ENCODE results near the gene CMTM6.
"Not testable (repeated sequence)": the region's sequence is repeated elsewhere in the genome, so short reads cannot be mapped to it uniquely, and the experiment has no call there.

CMTM6 gene

DNA sequence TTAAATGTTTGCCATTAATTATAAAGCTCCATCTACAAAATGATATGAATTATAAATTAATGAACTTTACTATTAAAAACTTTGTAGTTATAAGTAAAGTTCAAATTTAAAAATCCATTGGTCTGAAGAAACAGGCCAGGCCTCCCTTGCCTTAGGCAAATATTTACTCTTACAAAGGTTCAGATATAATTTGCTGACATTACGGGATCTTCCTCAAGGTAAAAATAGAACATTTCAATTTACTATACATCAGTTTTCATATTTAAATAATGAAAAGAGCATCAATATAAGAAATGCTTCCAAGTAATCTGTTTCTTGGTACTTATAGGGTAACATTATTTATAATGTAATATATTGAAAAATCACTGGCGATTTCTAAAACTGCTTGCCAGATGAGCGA lies 3.7 kb downstream of the CMTM6 start:
- no peak for DNase-seq

DNA sequence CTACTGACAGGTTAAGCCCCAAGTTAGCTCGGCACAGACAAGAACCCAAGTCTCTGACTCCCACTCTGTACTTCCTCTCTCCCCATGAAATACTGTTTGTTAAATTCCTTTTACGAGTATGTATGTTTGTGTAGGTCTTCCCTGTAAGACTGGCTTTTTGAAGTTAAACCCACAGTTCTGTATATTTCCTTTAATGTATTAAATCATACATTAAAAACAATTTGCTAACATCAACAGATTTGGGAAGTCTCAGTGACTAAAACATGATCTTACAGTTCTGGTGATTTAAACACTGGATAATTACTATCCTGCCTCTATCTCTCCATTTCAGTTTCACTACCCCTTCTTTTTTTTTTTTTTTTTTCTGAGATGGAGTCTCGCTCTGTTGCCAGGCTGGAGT lies 4.4 kb downstream of the CMTM6 start:
- peak; percentile 58 for DNase-seq

DNA sequence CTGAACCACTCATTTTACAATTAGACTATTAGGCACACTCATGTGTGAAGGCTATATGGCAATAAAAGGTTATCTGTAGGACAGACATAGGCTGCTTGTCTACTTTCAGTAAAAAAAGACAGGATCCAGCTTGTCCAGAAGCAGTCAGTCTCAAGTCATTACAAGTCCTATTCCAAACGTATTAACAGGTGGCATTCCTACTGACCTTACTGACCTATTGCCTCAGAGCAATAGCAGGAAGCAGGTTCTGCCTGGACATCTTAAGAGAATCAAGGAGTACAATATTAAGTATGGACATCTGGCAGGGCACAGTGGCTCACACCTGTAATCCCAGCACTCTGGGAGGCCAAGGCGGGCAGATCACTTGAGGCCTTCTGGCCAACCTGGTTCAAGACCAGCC lies 7.0 kb downstream of the CMTM6 start:
- no peak for DNase-seq

DNA sequence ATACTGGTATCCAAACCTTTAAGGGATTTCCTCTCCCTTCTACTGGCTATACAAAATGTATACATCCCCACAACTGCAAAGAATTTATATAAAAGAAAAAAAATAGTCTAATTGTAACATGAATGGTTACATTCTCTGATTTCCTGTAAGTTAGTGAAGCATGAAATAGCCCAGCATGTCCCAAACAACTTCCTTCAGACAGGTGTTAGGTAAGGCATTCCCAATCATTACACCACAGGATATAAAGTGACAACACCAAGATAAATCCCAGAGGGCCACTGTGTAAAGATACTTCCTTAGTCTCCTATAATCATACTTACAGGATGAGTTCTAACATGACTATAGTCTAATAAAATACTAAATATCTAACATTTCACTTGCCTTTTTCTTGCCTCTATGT lies 7.6 kb downstream of the CMTM6 start:
- DNase-seq: no peak

DNA sequence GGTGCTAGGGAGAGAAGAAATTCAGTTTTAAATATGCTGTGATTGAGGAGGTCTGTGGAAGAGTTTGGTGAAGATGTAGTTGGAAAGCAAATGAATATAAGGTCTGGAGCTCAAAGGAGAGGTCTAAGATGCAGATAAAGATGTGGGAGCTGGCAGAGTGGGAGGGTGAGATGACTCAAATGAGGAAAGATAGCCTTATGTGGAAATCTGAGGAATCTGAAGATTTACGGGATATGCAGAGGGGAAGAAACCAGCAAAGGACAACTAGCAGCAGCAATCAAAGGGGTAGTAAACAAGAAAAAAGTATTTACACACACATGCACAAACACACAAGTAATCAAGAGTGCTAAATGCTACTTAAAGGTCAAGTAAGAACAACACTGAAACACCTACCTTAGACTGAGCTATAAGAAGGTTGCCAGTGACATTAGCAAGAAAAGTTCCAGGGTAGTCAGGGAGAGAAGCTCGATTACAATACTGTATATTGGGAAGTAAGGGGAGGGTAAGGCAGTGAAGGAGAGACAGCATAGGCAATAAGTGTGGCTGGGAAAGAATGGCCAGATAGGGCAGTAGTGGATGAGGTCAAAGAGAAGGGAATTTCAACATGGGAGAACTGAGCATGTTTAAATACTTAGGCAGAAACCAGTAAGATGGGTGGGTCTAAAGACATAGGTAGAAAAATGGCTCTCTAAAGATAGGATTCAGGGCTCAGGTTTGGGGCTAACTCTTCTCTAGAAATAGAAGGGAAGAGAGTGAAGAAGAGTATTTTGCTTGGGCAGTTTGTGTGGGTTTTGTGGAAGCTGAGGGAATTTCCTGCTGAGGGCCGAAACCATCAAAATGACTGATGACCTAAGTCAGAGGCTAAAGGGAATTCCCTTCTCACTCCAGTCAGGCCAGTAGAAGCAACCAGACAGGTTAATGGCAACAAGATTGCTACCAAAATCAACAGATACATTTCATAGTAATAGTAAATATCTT lies 8.9 kb downstream of the CMTM6 start:
- DNase-seq: peak; percentile 1

DNA sequence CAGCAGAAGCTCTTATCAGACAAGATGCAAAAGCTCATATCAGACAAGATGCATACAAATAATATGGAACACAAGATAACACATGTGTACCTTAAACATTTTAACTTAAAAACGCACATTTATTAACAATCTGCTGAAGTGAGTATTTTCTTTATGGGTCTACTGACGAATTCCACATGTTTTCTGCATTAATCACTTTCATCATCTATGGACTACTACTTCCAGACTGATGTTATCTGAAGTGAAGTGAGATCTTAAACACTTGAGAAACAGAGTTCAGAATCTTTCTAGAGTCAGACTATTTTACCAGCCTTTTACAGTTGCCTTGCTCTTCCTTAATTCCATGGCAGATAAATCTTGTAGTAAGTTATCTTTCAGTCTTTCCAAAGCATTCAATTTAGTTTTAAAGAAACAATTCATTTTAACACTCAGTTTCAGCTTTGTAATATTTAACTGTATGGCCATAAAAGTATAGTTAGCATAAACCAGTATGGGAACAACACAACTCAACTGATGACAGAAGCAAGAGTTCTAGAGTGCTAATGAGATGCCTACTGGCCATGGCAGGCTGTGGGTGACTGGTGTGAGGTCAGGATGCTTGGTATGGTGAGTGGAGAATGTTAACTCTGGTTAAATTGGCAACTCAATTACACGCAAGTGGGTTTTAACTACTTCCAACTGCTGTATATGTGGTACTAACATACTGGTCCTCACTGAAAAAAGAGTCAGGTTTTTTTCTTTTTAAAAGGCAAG lies 9.8 kb downstream of the CMTM6 start:
- DNase-seq: no peak

DNA sequence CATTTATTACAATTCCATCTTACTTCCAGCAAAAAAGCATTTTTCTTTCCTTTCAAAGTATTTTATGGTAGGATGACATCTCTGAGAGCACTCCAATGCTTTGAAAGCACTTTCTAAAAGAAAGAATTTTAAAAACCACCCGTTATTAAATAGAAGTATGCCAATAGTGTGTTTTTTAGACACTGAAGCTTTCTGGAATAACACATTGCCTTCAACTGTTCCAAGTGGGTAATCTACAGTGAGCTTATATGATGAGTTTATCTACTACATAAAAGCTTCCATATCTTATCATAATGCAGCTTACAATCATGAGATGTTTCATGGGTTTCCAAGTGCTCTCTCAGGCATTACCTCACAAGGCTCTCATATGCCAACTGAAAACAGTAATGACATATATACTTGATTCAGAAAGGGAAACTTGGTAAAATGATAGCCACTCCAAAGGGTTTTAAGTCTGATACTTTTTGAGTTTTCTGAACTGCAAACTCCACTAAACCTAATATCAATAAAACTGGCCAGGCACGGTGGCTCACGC lies 14.1 kb downstream of the CMTM6 start:
- DNase-seq: no peak

DNA sequence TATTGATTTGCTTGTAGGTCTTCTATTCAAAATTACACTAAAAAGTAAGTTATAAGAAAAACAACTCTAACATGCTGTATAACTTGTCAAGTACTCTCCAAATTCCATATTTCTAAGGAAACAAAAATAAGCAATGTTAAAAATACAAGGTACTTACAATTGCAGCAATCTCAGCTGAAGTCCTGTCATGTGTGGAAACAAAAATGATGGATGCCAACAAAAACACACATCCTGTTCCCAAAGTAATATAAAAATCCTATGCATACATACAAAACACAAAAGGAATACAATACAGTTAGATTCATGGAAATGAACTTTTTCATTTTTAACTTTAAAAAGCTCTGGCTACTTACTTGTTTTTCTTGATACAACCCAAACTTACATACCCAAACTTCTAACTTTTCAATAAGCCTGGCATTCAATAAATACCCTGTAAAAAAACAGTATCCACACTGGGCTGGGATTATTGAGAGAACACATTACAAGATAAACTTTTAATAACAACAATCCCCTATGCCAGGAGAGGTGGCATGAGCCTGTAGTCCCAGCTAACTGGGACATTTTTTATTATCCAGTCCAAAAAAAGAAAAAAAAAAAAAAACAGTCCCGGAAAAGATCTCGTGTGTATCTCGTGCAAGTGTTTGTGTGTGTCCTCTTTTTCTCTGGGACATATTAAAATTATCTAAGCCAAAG lies 14.7 kb downstream of the CMTM6 start:
- no peak for DNase-seq

DNA sequence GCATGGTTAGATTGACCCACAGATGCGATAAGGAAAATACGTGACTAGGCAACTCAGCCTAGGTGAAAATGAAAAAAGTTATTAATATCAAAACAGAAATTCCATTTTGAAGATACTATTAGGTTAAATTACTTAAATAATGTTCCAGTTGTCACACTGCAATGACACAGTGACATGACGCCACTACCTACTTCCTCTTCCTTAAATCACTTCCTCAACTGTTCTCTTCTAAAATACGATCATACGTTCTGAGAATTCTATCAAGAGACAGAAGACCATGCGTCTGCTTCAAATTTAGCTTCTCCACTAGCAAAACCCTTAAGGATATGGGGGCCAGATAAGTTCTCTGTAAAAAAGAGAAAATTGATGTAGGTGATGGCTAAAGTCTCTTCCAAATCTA lies 18.2 kb downstream of the CMTM6 start:
- DNase-seq: peak; percentile 84

DNA sequence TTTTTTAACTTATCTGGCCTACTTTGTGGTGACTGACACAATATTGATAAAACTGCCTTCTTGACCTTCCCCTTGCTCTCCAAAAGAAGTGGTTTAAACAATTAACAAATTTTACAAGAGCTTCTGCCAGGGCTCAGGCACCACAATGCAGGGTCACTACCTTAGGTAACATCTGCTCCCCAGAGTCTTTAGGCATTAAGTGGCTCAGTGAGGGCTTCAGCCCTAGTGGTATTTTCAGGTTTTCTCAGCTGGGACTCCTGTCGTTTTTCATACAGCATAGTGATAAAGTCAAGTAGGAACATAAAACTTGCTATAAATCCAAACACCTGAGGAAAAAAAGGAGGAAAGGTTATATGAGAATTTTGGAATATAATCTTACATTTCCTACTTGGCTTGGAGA lies 18.9 kb downstream of the CMTM6 start:
- DNase-seq: no peak

DNA sequence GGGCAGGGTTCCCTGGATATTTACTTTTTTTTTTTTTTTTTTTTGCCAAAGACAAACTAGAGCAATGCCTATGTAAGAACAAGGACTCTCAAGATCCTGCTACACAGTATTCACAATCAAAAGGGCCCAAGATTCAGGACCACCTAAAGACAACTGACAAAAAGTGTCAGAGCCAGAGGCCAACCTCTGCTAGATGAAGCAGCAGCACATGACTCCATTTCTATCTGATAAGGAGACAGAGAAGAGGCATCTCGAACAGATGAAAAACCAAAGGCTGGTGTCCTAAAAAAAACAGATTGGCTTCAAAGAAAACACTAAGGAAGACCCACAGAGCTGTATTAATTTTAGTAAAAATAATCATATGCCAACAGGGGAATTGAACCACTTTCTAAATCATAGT lies 20.0 kb downstream of the CMTM6 start:
- no peak for DNase-seq

DNA sequence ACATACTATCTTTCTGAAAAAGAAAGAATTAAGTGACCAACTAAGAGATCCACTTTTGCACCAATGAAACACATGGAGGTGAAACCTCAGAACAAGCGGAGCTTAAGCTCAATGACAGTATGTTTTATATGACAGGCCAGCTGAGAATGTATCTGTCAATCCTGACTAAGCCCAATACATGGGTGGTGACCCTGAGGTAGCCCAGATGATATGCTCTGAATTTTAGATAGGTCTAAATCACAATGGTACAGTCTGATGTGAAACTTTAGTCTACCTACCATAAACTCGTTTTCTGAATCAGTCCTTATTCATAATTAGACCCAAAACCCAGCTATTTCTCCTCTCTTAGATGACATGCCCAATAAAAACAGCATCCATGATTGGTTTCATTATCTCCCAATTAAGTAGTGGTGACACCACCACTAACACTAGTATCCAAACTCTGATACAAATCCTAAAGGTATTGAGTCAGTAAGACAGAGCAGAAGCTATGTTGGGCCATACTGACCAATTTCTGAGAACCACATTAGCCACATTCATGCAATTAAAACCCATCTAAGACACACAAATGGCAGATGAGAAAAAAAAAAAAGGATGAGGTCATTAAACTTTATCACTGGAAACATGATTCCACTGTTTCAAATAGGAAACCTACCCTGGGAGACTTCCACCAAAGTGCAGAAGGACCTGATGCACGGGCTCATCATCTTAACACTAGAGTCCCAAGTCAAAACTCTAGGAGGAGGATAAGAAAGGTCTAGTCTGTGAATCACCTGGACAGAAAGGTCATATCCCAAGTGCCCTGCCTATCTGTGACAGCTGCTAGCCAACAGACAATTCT lies 20.6 kb downstream of the CMTM6 start:
- DNase-seq: peak; percentile 3

DNA sequence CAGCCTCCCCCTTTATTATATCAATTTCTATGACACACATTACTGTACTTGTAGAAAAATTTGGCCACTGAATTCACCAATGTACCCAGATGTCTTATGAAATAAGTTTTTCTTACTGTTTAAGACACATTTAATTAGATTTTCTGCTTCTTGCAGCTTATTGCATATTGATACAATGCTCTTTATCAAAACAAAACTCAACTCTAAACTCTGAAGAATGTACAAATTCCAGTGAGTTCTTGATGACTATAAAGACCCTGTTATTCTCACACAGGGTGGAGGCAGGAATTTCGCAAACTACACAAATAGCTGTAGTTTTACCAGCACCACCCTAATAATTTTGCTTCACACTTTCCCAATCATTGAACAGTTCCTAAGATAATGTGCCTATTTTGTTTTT lies 22.0 kb downstream of the CMTM6 start:
- DNase-seq: no peak

DNA sequence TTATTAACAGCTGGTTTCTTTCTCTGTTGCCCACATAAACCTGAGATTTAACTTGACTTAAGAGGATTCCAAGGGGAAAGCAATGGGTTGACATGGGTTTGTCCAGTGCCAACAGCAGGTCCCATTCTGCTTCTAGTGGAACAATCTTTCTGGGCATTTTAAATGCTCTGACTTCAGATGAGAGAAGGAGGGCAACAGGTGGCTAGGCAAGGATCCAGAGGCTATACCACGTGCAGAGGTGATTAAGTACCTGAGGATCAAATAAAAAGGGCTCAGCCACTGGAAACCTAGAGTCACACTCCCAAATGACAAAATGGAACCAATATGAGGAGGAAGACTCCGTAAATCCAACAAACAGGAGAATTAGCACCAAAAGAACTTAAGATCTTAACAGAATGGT lies 28.5 kb downstream of the CMTM6 start:
- DNase-seq: no peak

DNA sequence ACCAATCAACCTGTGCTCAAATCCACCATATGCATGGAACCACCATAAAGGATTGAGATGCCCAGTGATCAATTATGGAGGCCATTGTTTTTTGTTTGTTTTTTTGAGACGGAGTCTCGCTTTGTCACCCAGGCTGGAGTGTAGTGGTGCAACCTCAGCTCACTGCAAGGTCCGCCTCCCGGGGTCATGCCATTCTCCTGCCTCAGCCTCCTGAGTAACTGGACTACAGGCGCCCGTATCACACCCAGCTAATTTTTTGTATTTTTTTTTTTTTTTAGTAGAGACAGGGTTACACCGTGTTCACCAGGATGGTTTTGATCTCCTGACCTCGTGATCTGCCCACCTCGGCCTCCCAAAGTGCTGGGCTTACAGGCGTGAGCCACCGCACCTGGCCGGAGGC lies 30.5 kb downstream of the CMTM6 start:
- DNase-seq: not testable (repeated sequence)

DNA sequence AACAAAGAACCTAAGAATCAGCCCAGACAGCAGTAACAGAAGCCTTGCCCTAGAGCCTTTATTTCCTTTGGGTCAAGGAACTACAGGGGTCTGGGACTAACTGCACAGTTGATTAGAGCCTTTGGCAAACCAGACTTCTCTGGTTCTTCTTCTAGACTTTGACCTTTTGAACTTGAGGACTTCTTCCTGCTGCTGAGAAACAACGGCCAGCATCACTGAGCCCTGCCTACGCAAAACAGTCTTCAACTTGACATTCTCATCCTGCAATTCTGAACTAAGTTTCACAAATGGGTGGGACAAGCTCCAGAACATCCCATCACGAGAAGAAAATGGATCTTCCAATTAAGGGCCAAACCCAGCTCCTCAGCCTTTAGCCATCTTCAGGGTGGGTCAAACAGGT lies 31.4 kb downstream of the CMTM6 start:
- DNase-seq: peak; percentile 9

DNA sequence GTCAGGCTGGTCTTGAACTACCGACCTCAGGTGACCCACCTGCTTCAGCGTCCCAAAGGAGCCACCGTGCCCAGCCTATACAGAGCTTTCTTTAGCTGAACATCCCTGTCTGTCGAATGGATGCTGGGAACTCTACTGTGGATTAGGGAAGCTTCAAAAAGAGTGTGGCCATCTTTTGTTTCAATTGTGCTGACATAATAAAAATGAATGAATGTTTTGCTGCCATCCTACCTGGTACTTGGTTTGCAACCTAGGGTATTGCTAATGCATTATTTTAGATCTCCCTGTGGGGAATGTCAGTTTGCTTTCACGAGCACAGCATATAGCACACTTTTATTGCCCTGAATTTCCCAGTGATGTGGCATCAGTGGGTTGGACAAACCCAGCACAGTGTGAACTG lies 32.3 kb downstream of the CMTM6 start:
- DNase-seq: no peak

DNA sequence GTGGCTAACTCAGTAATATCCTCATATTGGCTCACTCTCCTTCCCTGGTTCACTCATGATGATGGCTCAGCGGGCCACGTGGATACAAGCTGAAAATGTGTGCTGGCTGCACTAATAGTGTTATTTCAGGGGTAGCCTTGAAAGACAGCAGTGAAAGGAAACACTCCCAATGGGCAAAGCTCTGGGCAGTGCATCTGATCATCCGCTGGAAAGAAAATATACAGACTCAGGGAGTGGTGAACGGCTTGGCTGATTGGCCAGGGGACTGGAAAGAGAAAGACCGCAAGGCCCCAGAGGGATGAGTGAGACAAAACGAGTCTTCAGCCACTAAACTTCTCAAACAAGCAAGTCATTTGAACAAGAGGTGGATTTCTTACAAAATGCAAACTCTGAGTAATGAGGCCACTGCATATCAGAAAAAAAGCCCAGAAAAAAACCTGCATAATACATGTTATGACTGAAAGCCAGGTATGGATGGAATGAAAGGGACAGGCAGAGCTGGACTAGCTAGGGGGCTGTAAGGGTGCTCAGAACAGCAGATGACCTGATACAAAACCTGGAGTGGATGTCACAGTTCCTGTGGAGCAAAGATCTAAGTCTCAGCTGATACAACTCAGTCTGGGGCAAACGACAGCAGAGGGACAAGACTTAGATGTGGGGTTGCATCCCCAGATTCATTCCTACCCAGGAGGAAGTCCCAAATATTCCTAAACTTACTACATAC lies 33.3 kb downstream of the CMTM6 start:
- DNase-seq: no peak

DNA sequence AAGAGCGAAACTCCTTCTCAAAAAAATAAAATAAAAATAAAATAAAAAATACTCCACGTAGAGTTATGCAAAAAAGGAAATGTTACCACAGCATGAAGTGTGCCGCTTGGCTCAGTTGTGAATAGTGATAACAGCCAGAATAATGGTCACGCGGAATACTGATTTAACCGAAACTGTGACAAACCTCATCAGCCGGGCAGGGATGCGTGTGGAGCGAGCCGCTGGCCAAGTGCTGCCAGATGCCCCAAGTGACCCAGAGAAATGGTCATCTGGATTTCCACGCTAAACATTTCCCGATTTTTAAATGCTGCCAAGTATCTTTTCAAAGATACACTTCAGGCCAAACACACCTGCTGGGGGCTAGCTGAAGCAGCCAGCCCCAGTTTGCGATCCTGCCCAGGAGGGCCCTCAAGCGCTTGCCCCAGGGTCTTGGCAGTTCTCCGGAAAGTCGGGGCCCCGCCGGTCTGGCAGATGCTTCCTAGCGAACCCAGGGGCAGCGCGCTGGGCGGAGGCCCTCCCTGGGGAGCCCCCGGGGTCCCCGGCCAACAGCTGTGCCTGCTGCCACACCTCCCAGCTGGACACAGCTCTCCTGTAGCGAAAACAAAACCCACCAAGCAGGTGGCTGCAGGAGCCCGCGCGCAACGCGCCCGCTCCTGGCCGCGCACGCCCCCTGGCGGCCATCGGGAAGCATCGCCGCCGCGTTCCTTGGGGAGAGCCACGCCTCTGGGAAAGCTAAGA lies 35.1 kb downstream of the CMTM6 start:
- DNase-seq: peak; percentile 9

DNA sequence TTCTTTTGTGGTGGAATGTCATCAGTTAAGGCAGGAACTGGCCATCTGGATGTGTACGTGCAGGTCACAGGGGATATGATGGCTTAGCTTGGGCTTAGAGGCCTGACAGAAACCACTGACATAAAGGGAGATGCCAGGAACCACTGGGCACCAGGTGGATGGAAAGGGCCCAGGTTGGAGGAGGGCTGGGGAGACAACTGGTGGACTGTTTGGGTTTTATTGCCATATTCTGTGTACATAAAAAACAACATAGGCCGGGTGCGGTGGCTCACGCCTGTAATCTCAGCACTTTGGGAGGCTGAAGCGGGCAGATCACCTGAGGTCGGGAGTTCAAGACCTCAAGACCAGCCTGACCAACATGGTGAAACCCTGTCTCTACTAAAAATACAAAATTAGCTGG lies 35.8 kb downstream of the CMTM6 start:
- DNase-seq: not testable (repeated sequence)

DNA sequence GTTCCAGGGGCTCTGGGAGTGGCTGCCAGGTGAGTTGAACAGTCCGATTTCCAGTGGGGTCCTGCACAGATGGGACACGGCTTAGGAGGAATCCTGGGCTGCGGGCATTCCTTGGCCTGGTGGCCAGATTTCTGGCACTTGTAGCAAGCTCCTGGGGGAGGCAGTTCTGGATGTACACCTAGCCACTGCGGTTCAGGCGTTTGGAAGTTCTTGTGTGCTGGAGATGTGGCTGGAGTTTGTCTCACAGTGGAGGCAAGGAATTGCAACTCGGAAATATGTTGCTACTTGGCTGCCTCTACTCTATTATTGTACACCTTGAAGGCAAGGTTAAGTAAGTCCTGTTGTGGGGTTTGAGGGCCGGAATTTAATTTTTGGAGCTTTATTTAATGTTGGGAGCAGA lies 37.9 kb downstream of the CMTM6 start:
- DNase-seq: not testable (repeated sequence)

Measured in MV-4-11 (cell line).